ENCODE results near the gene CYLD.

- TF ChIP-seq CTCF (IDR thresholded peaks at IDR 0.05): no peak
- TF ChIP-seq POLR2A (IDR thresholded peaks at IDR 0.05): no peak
- no peak for TF ChIP-seq POLR2AphosphoS5 (IDR thresholded peaks at IDR 0.05)
Observed at GRCh38 chr16:50815382-50815781, 73.5 kb downstream of the CYLD start.

All from prostate gland (tissue), 2 donors.